Skeletal muscle cell (primary cell): Measurements from ENCODE around the gene PALD1.

Experiments used
- DNase-seq: peaks from one replicate; pipeline ENCODE4 v3.0.0-alpha.2; 2010; ENCODE audit warnings: low read depth
- H3K4me3 ChIP-seq: 2 replicates; pipeline ENCODE4 v1.5.1; 2011; ENCODE audit warnings: low read depth, mild to moderate bottlenecking, control low read depth, low read length, moderate library complexity

PALD1 gene

GRCh38 chr10:70563230-70563629 is 84.7 kb downstream of the PALD1 start:
- H3K4me3 ChIP-seq: no peak overlapping the region
- no peak for DNase-seq

GRCh38 chr10:70564113-70564725 is 85.7 kb downstream of the PALD1 start:
- DNase-seq: no peak
- H3K4me3 ChIP-seq: no peak overlapping the region

- DNase-seq: no peak
- no peak overlapping the region for H3K4me3 ChIP-seq
Measured at GRCh38 chr10:70564901-70565351, 86.4 kb downstream of the PALD1 start.

- no peak for DNase-seq
- H3K4me3 ChIP-seq: no peak overlapping the region
Measured at GRCh38 chr10:70565556-70566514, 87.3 kb downstream of the PALD1 start.

- no peak overlapping the region for H3K4me3 ChIP-seq
- no peak for DNase-seq
Measured at GRCh38 chr10:70566515-70567290, 88.1 kb downstream of the PALD1 start.

GRCh38 chr10:70567603-70568002 is 89.0 kb downstream of the PALD1 start:
- no peak overlapping the region for H3K4me3 ChIP-seq
- no peak for DNase-seq

GRCh38 chr10:70568113-70568512 is 89.5 kb downstream of the PALD1 start:
- DNase-seq: no peak
- H3K4me3 ChIP-seq: no peak overlapping the region

- no peak overlapping the region for H3K4me3 ChIP-seq
- DNase-seq: no peak
Measured at GRCh38 chr10:70568781-70569495, 90.4 kb downstream of the PALD1 start.

GRCh38 chr10:70571236-70571635 is 92.7 kb downstream of the PALD1 start:
- H3K4me3 ChIP-seq: no peak overlapping the region
- no peak for DNase-seq

GRCh38 chr10:70571636-70572439 is 93.3 kb downstream of the PALD1 start:
- H3K4me3 ChIP-seq: no peak overlapping the region
- DNase-seq: no peak

- DNase-seq: no peak
- no peak overlapping the region for H3K4me3 ChIP-seq
Measured at GRCh38 chr10:70573599-70574506, 95.3 kb downstream of the PALD1 start.

- no peak overlapping the region for H3K4me3 ChIP-seq
- no peak for DNase-seq
Measured at GRCh38 chr10:70575486-70575873, 96.9 kb downstream of the PALD1 start.

- no peak for DNase-seq
- no peak overlapping the region for H3K4me3 ChIP-seq
Measured at GRCh38 chr10:70575874-70576802, 97.6 kb downstream of the PALD1 start.

- DNase-seq: no peak
- H3K4me3 ChIP-seq: no peak overlapping the region
Measured at GRCh38 chr10:70576803-70577517, 98.4 kb downstream of the PALD1 start.

- DNase-seq: peak; percentile 47
- H3K4me3 ChIP-seq: no peak overlapping the region
Measured at GRCh38 chr10:70578371-70578947, 99.9 kb downstream of the PALD1 start.
